A549 (cell line): ENCODE data around the gene NEUROD6. TPM values are rescaled to one million over a fixed set of nuclear protein-coding genes. Genes with fewer than 3 reads are reported as not detected.

Source experiments
- ATAC-seq, 2 experiments: fragments of 200-7000 bp in 1 of 2; fragments of >200 bp in 1 of 2; cut with Nextera tagmentation in 1 of 2; cut with Tn5 transposase in 1 of 2; 3 replicates each; pipeline versions ENCODE4 v1.8.0 to v1.9.1; 2018 to 2020; ENCODE audit warnings: mild to moderate bottlenecking in 1 of 2, moderate library complexity in 1 of 2
- CTCF ChIA-PET: fragments of 300-600 bp; sonication (Branson Sonifier 250); formaldehyde crosslinking; extraction: SDS; loops from one replicate; lab custom pipeline; 2021; ENCODE audit warnings: antibody characterized with exemption, inconsistent platforms; lab: Yijun Ruan, JAX
- POLR2A ChIA-PET: fragments of 350-600 bp; formaldehyde crosslinking; extraction: SDS; loops from one replicate; lab custom pipeline; 2021; ENCODE audit warnings: antibody characterized with exemption, inconsistent platforms; lab: Yijun Ruan, JAX
- DNase-seq, 2 experiments: peaks; one replicate each; pipeline versions ENCODE4 v3.0.0 to v3.0.0-alpha.2; 2011 to 2016; ENCODE audit warnings: low read depth in 1 of 2, low spot score in 1 of 2
- FAIRE-seq: peaks from 2 replicates; lab custom pipeline; 2011; peaks lifted over from hg19 to GRCh38; lab: Jason Lieb, UNC
- H3K27ac ChIP-seq, 2 experiments: fragments of >200 bp; sonication (Bioruptor Twin); formaldehyde crosslinking; 3 replicates each; pipeline ENCODE4 v1.5.1; 2016 to 2017
- H3K4me1 ChIP-seq: fragments of >200 bp; sonication (Bioruptor Twin); formaldehyde crosslinking; 3 replicates; pipeline ENCODE4 v1.6.1; 2016
- H3K4me2 ChIP-seq: fragments of >200 bp; sonication (Bioruptor Twin); formaldehyde crosslinking; 3 replicates; pipeline ENCODE4 v1.6.1; 2016
- H3K4me3 ChIP-seq: fragments of >200 bp; sonication (Bioruptor Twin); formaldehyde crosslinking; 3 replicates; pipeline ENCODE4 v1.5.1; 2016
- H3K9me3 ChIP-seq: fragments of >200 bp; sonication (Bioruptor Twin); formaldehyde crosslinking; 3 replicates; pipeline ENCODE4 v1.6.1; 2016
- ATOH8 ChIP-seq: fragments of 250-450 bp; sonication (Bioruptor Pico); IDR thresholded peaks from 2 replicates; pipeline ENCODE4 v1.5.0; 2020; ENCODE audit warnings: low read depth, mild to moderate bottlenecking, moderate library complexity
- BCL3 ChIP-seq: fragments of >200 bp; sonication (Bioruptor Twin); formaldehyde crosslinking; IDR thresholded peaks from 3 replicates; pipeline ENCODE4 v1.6.1; 2016
- CHD4 ChIP-seq: fragments of 200-600 bp; sonication (generic); IDR thresholded peaks from 2 replicates; pipeline ENCODE4 v1.6.1; 2016; ENCODE audit warnings: antibody characterized with exemption, mild to moderate bottlenecking, borderline replicate concordance
- E2F6 ChIP-seq: IDR thresholded peaks from 2 replicates; pipeline ENCODE4 v1.6.1; 2012; ENCODE audit warnings: low read depth, borderline replicate concordance
- EHMT2 ChIP-seq: fragments of 200-600 bp; sonication (generic); IDR thresholded peaks from 2 replicates; pipeline ENCODE4 v1.6.1; 2016; ENCODE audit warnings: antibody characterized with exemption, low read depth, mild to moderate bottlenecking, moderate library complexity
- ELK1 ChIP-seq: fragments of 150-350 bp; IDR thresholded peaks from 2 replicates; pipeline ENCODE4 v1.6.1; 2014; ENCODE audit warnings: low read depth, mild to moderate bottlenecking, low read length
- FOXS1 ChIP-seq: fragments of 250-450 bp; sonication (Bioruptor Pico); IDR thresholded peaks from 2 replicates; pipeline ENCODE4 v1.5.0; 2020; ENCODE audit warnings: mild to moderate bottlenecking, moderate library complexity
- HMGXB4 ChIP-seq: fragments of 250-450 bp; sonication (Bioruptor Pico); IDR thresholded peaks from 2 replicates; pipeline ENCODE4 v1.5.0; 2021; ENCODE audit warnings: mild to moderate bottlenecking, moderate library complexity, borderline replicate concordance
- HOXB13 ChIP-seq: fragments of 250-450 bp; sonication (Bioruptor Pico); IDR thresholded peaks from 2 replicates; pipeline ENCODE4 v1.5.0; 2020; ENCODE audit warnings: low read depth, mild to moderate bottlenecking, moderate library complexity
- JUN ChIP-seq, 2 experiments: fragments of >200 bp; sonication (Bioruptor Twin); formaldehyde crosslinking; IDR thresholded peaks; 2 replicates in 1 of 2; 3 replicates in 1 of 2; pipeline ENCODE4 v1.6.1; 2016 to 2017
- PHF8 ChIP-seq: fragments of 200-600 bp; sonication (generic); IDR thresholded peaks from 2 replicates; pipeline ENCODE4 v1.6.1; 2016; ENCODE audit warnings: low read depth, mild to moderate bottlenecking, antibody characterized with exemption, moderate library complexity, borderline replicate concordance
- POLR2AphosphoS2 ChIP-seq: conservative IDR thresholded peaks from 2 replicates; pipeline ENCODE4 v1.6.1; 2012; ENCODE audit warnings: low read length, improper control_type of control experiment, inconsistent platforms
- RAD21 ChIP-seq, 2 experiments: fragments of >200 bp in 1 of 2; sonication (Bioruptor Twin) in 1 of 2; formaldehyde crosslinking in 1 of 2; IDR thresholded peaks in 1 of 2; conservative IDR thresholded peaks in 1 of 2; 2 replicates in 1 of 2; 3 replicates in 1 of 2; pipeline ENCODE4 v1.6.1; 2012 to 2018; ENCODE audit warnings: inconsistent platforms in 1 of 2
- RCOR1 ChIP-seq: fragments of 150-350 bp; IDR thresholded peaks from 2 replicates; pipeline ENCODE4 v1.6.1; 2014; ENCODE audit warnings: antibody characterized with exemption, low read length, low read depth
- RFX5 ChIP-seq: fragments of 450-650 bp; IDR thresholded peaks from 2 replicates; pipeline ENCODE4 v1.7.1; 2014; ENCODE audit warnings: antibody characterized with exemption, mild to moderate bottlenecking, moderate library complexity
- RNF2 ChIP-seq: fragments of 200-600 bp; sonication (generic); IDR thresholded peaks from 2 replicates; pipeline ENCODE4 v1.6.1; 2016; ENCODE audit warnings: low read depth, mild to moderate bottlenecking, antibody characterized with exemption, moderate library complexity, borderline replicate concordance
- SMC3 ChIP-seq: fragments of >200 bp; sonication (Bioruptor Twin); formaldehyde crosslinking; IDR thresholded peaks from 3 replicates; pipeline ENCODE4 v1.6.1; 2018; ENCODE audit warnings: inconsistent platforms
- SREBF2 ChIP-seq: fragments of 450-650 bp; IDR thresholded peaks from 2 replicates; pipeline ENCODE4 v1.6.1; 2014; ENCODE audit warnings: mild to moderate bottlenecking, moderate library complexity
- TP53 ChIP-seq: fragments of 250-450 bp; sonication (Bioruptor Pico); IDR thresholded peaks from 2 replicates; pipeline ENCODE4 v1.5.0; 2021; ENCODE audit warnings: mild to moderate bottlenecking, moderate library complexity
- ZC3H11A ChIP-seq: fragments of 450-650 bp; IDR thresholded peaks from 2 replicates; pipeline ENCODE4 v1.6.1; 2014; ENCODE audit warnings: antibody characterized with exemption, mild to moderate bottlenecking
- ZNF302 ChIP-seq: fragments of 250-450 bp; sonication (Bioruptor Pico); IDR thresholded peaks from 2 replicates; pipeline ENCODE4 v1.9.0; 2021; ENCODE audit warnings: inconsistent platforms, mild to moderate bottlenecking, moderate library complexity
- whole genome bisulfite sequencing: methylation state at CpG from one replicate; pipeline ENCODE4 v1.1.6; 2017; ENCODE audit errors: missing lambda C conversion rate; 5-methylcytosine and 5-hydroxymethylcytosine counted together
- polyA plus RNA-seq, 4 experiments: library from polyadenylated mRNA; depleted of rRNA in 3 of 4; stranded (reverse); fragments of >200 nt; fragmentation: RNase III in 1 of 4; extraction: RNeasy Plus Mini Kit Qiagen cat#74134 plus additional on column Dnase treatment in 1 of 4; gene quantifications; 2 replicates in 3 of 4; 3 replicates in 1 of 4; pipeline ENCODE4 v1.2.3, GENCODE V29; 2011 to 2017

Gene NEUROD6
- polyA plus RNA-seq, 2 of the 4 experiments (the other 2 are of a cell fraction): not detected

GRCh38 chr7:31304446-31304845 lies 36.1 kb downstream of the NEUROD6 start:
- H3K9me3 ChIP-seq: no peaks in the 10 kb centered on the region
- ChIA-PET POLR2A (no interaction called here), CTCF (interaction anchor here (1.2 to 1.9 kb wide), 3 partner anchors 69 to 440 kb away, joined by 3 to 5 read pairs (median 3); no protein-coding TSS in a partner anchor)
- no peak overlapping the region for H3K4me2 ChIP-seq
- no peaks in the 10 kb centered on the region for H3K4me1 ChIP-seq
- no peak overlapping the region for H3K27ac ChIP-seq
- ATAC-seq: no peak
- TF ChIP-seq ZC3H11A (no peak), RAD21 (conservative IDR thresholded peaks at IDR 0.05 in 1 of 2, IDR thresholded peaks at IDR 0.05 in 1 of 2) (no peak), POLR2AphosphoS2 (no peak)
- no peak overlapping the region for H3K4me3 ChIP-seq
- WGBS: 6% methylated on average over 4 of the region's 4 CpGs
- no peak for FAIRE-seq
- DNase-seq: no peak

GRCh38 chr7:31302356-31302755 lies 38.2 kb downstream of the NEUROD6 start:
- no peaks in the 10 kb centered on the region for H3K9me3 ChIP-seq
- 45% methylated on average over 7 of the region's 7 CpGs for WGBS
- CTCF ChIA-PET: no interaction called here
- no peak overlapping the region for H3K27ac ChIP-seq
- DNase-seq: no peak
- POLR2A ChIA-PET: no interaction called here
- no peak for FAIRE-seq
- no peaks in the 10 kb centered on the region for H3K4me1 ChIP-seq
- no peak for ATAC-seq
- TF ChIP-seq CHD4 (no peak), SREBF2 (no peak), ZNF302 (CRISPR knock-in tag) (no peak), ATOH8 (CRISPR knock-in tag) (no peak), FOXS1 (CRISPR knock-in tag) (no peak), ELK1 (no peak), RCOR1 (no peak), RFX5 (no peak), ZC3H11A (no peak), RNF2 (no peak), E2F6 (no peak)
- H3K4me3 ChIP-seq: no peak overlapping the region
- no peak overlapping the region for H3K4me2 ChIP-seq

GRCh38 chr7:31299336-31299735 lies 41.2 kb downstream of the NEUROD6 start:
- Histone ChIP-seq H3K9me3 (no peaks in the 10 kb centered on the region), H3K4me2 (no peak overlapping the region), H3K27ac (no peak overlapping the region), H3K4me1 (no peaks in the 10 kb centered on the region), H3K4me3 (no peak overlapping the region)
- no peak for DNase-seq
- ChIA-PET POLR2A (no interaction called here), CTCF (no interaction called here)
- no peak for TF ChIP-seq PHF8
- TF ChIP-seq RCOR1: no peak
- TF ChIP-seq EHMT2: no peak
- TF ChIP-seq SMC3: no peak
- TF ChIP-seq HMGXB4 (CRISPR knock-in tag): no peak
- TF ChIP-seq BCL3: no peak
- no peak for TF ChIP-seq HOXB13 (CRISPR knock-in tag)
- TF ChIP-seq TP53 (CRISPR knock-in tag): no peak
- no peak for TF ChIP-seq CHD4
- no peak for TF ChIP-seq JUN (IDR thresholded peaks at IDR 0.05)
- TF ChIP-seq ZNF302 (CRISPR knock-in tag): no peak
- ATAC-seq: no peak
- 7% methylated on average over 1 of the region's 1 CpG for WGBS
- no peak for FAIRE-seq
